ENCODE results near the gene DENND6B.

- TF ChIP-seq E2F4 (CRISPR knock-in tag; IDR thresholded peaks at IDR 0.05; ENCODE audit: borderline replicate concordance, low read depth) (no peak), GABPB1 (CRISPR knock-in tag; IDR thresholded peaks at IDR 0.05) (no peak)
Observed at GRCh38 chr22:50314455-50315288, 12.1 kb downstream of the DENND6B start.

Measured in WTC11 (cell line).